Fibroblast of peridontal ligament (primary cell): ENCODE data around the gene MAP2K5.

Experiments
- DNase-seq: peaks from one replicate; pipeline ENCODE4 v3.0.0-alpha.2; 2010; ENCODE audit errors: extremely low read depth

MAP2K5 gene

DNA sequence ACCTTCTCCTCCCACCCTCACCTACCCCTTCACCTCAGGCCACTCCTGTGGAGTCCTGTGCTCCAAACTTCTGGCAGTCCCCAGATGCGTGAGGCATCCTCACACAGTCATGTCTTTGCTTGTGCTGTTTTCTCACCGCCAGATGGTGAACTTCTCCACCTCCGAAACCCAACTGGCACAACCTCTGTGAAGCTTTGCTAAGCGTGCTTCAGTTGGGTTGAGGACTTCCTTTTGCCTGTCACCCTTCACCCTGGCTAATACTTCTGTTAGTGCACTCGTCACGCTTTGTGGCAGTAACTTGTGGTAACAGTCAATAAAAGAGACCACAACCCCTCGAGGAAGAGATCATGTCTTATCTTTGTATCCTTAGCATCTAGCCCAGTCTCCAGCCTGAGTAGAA, 240.8 kb downstream of the MAP2K5 start:
- no peak for DNase-seq

DNA sequence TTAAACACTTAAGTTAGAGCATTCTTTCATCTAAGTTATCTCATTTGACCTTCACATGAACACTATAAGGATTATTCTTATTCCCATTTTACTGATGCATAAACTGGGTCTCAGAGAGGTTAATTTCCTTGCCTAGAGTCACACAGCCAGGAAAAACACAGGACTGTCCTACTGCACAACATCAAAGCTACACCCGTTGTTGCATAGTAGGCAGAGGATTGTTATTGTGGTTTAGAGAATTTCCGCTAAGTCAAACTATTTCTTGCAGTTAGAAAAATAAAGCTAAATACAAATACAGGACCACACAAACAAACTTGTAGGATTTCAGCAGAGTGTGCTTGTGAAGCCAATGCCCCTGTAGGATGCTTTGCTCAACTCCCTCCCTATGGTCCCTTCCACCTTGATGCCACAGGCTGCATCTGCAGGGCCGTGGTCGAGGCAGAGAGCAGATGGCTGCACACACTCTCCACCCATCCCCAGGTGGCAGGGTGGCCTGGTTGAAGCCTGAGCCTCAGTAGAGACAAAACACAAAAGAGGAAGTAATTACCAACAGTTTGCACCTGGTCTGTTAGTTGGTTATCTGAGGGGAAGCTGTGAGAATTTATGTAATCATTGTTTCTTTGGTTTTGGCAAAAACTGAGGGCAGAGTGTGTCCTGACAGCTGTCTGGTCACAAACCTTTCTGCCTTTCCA, 241.7 kb downstream of the MAP2K5 start:
- DNase-seq, result no peak

DNA sequence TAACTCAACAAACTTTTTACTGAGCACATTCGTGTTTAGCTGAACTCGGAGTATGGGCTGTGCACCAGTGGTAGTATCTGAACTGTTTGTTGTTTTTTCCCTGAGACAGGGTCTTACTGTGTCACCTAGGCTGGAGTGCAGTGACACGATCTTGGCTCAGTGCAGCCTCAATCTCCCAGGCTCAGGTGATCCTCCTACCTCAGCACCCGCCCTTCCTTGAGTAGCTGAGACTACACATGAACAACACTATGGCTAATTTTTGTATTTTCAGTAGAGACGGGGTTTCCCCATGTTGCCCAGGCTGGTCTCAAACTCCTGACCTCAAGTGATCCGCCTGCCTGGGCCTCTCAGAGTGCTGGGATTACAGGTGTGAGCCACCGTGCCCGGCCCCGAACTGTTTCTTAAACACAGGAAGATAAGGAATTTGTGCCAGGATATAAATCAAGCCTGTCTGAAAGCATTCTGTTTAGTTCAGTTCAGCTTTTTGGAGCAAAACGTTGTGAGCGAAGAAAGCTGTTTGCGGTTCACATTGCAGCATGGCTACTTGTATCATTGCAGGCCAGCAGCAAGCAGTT, 242.4 kb downstream of the MAP2K5 start:
- DNase-seq, result no peak

DNA sequence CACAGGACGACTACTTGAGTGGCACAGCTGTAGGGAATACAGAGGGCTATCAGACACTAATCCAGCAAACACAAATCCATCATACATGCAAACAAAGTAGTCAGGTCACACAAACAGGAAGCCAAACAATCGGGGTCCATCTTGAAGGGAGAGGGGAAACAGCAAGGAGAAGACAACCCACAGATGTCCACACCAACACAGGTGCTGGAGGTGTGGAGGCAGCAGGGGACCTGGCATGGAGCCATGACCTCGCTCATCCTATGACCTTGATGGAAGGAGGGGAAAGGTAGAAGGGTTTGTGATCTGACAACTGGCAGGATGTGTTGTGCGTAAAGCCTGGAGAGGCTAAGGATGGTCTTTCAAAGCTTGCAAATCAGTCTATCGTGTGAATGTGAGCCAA, 242.9 kb downstream of the MAP2K5 start:
- no peak for DNase-seq

DNA sequence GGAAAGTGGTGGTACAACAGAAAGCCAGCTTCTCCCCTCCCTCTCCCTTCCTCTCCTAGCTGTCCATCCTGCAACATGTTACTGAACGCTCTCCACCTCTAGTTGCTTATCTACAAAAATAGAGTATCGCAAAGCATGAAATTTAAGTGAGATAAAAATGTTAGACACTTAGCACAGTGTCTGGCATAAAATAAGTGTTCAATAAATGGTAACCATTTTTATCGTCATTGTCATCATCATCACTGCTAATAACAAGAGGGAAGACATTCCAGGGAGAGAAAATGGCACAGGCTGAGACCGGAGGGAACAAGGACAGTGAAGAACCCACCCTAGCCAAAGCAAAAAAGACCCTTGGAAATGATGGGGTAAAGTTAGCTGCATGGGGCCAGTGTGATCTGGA, 244.1 kb downstream of the MAP2K5 start:
- no peak for DNase-seq

DNA sequence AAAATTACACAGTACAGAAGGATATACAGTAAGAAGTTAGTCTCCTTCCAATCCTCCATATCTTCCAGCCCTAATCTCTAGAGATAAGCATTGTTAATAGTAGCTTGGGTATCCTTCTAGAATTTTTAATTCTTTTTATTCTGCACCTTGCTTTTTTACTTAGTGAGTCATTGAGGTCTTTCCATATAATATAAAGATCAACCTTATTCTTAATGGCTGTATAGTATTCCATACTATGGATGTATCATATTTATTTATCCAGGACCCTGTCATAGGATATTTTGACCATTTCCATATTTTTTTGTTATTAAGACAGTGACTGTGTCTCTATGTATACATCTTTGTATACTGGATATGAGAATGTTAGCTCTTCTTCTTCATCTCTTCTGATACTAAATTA, 246.5 kb downstream of the MAP2K5 start:
- DNase-seq, result no peak

DNA sequence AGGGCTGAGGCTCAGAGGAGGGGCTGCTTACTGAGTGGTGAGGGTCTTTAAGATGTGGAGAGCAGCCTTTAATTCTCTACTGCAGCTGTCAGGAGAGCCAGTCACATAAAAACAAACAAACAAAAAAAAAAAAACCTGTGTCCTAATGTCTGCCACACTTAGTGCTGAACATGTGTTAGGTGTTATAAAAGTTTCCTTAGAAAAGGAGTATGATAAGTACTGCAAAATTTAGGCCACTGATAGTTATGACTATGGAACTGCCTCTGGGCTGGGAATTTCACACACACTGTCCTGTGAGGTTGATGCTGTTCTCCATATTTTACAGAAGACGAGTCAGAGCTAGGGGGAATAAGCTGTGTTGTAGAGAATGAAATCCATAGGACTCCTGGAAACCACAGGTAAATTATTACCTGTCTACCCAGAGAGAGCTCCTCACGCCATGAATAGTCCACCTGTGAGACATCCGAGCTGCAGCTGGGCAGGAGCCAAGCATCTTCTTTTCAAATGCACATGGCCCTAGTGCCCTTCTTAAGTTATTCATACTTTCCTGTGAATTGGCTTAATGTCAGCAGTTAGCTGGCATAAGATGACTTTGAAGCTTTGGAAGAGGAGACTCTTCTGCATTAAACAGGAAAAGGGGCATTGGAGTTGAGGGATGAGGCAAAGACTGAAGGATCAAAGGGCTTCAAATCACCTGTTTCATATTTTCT, 248.3 kb downstream of the MAP2K5 start:
- DNase-seq, result no peak

DNA sequence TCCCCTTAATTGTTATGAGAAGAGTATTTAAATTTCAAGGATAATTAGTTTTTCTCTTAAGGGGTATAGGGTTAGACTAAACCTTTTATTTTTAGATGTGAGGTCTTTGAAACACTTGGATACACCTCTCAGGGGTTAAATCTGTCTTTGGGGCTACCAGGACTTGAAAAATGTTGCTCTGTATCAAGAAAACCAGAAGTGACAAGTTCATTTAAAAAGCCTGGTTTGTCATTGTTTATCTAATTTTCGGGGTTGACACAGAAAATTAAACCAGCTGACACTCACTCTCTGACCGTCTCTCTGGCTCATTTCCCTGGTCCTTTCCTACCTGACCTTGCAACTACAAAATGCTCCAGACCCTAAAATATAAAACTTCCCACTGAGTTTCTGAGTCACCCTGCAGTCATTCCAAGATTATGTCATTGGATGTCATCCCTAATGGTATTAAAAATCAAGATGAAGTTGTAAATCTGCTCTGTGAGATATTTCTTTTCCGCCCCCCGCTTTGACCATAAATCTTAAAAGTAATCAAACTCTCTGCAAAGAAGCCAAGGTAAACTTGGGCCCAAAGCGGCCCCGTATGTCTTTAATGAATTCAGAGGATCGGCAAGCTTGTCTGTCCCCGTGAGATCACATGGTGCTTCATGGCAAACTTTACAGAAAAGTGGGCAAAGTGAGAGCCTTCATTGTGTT, 249.9 kb downstream of the MAP2K5 start:
- DNase-seq, result no peak

DNA sequence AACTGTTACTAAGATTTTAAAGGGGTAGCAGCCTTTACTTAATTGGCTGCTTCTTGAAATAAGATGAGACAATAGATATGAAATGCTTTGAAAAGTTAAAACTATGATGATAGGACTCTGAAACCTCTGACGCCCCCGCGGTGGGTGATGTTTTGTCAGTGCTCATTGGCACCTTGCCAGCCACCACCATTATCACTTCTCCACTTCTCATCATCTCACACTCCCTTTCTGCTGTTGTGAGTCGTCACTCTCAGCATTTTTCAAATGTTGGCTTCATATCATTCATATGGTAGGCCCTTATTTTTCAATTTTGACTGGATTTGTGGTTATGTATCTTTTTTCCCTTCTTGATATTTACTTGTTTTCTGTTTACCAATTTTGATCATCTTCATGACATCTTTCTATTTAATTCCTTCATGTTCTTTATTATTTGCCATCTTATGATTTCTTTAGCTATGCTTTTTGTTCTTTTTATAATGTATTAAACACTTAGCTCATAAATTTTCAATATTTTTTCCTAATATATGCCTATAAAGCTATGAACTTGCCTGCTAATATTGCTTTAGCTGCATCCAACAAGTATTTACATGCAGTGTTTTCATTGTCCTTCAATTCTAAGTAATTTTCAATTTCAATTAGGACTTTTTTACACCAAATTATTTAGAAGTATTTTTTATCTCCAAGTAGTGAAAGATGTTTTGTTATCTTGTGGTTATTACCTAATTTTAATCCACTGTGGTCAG, 252.5 kb downstream of the MAP2K5 start:
- DNase-seq, result no peak

DNA sequence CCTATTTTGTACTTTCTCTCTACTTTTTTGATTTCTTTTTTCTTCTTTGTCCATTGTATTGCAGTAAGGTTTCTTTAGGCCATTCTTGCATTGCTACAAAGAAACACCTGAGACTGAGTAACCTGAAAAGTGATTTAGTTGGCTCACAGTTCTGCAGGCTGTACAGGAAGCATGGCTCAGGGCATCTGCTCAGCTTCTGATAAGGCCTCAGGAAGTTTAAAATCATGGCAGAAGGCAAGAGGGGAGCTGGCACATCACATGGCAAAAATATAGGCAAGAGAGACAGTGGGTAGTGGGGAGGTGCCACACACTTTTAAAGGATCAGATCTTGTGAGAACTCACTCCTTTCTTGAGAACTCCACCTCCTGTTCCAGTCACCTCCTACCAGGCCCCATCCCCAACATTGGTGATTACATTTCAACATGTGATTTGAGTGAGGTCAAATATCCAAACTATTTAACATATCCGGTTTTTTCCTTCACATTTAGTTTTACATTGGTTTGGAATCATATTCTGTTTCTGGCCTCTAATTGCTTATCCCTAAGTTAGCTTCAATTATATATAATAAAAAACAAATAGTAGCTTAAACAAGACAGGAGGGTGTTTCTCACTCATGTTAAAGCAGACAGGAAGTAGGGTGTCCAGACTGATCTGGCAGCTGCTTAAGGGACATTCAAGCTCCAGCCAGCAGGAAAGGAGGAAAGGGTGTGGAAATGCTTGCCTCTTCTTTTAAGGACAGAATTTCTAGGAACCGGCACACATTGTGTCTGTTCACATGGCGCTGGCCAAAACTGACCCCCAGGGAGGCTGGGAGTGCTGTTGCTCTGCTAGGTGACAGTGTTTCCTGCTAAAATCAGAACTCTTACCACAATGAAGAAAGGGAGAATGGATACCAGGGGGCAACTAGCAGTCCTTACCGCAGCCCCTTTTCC, 254.0 kb downstream of the MAP2K5 start:
- DNase-seq, result no peak

DNA sequence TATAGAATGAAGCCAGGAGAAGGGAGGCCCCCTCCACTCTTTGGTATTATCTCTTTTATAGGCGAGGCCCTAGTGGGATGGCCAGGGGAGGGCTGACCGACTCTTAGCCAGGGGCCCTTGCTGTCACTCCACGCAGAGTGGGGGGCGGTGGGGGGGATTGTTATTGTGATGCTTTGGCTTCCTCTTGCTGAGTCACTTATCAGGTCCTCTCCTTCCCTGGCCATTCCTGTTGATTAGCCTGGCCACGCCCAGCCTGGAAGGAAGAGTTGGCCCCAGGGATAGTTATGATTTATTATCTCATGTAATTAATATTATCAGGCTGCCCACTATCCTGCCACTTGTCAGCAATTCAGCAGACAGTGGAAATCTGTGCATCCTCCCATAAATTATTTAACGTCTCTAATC, 257.3 kb downstream of the MAP2K5 start:
- DNase-seq, result no peak

DNA sequence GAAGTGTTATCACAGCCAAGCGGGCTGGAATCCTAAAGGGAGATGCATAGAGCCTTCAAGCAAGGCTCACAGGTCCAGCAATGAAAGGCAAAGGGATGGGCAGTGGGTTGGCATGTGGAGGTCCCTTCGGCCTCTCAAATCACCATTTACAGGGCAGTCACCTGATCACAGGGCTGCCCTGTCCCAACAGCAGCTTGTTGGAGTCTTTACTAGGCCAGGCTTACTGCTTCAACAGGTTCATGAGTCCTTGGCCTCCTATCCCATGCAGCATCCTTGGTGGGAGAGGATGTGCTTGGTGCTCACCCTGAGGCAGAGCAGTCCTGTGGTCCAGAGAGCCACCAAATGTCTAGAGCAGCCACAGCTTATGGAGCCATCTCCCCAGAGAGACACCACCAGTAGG, 258.6 kb downstream of the MAP2K5 start:
- DNase-seq, result no peak

DNA sequence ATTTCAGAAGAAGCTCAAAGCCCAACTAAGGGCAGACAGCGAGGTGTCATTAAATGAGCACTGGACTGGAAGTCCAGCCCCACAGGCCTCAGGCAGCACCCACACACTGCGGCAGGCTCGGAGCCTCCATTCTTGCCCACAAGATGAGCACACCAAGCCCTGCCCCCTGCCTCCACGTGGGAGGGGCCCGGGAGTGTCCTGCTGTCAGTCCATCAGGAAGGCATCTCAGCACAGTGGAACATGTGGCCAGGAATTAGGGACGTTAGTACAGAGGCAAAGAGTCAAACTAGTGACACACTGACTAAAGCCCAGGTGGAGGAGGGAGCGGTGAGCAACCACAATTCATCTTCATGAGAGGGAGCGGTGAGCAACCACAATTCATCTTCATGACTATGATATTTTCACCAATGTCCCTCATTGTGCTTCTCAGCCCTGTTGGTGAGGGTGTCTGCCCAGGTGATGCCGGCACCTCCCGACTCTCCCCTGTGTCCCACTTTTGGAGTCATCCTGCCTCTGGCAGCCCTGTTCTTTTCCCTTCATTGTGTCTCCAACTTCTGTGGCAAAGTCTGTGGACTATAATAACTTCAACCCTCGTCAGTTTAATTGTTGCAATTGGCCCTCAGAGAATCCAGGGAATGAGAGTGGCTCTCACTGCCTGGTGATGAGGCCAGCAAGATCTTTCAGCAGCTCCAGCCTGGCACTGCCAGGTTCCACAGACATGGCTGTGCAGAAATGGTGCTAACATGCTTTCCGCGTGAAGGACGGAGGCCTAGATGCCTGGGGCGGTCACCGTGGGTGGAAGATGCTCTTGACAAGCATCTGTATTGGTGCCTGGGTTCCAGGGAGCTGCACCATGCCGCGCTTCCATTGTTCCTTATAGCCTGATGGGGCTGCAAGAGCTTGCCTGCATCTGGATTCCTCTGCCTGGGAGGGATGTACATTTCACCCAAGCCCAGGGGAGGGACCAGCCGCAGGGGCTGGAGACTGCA, 259.7 kb downstream of the MAP2K5 start:
- no peak for DNase-seq

DNA sequence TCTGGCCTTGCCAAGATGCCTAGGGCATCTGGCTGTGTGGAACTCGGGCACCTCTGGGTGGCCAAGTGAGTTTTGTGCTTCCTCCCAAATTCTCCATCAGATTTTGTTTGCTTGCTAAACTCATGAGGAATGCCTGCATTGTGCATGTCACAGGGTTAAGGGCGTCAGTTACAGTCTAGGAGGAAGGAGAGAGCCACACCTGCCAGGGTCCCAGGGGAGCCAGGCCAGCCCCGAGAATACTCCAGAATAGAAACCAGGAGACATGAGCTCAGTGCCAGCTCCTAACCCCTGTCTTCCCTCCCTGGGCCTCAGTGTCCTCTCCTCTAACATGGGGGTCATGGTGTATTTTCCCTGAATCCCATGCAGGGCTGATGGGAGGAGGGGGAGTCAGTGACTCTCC, 260.8 kb downstream of the MAP2K5 start:
- DNase-seq, result no peak

DNA sequence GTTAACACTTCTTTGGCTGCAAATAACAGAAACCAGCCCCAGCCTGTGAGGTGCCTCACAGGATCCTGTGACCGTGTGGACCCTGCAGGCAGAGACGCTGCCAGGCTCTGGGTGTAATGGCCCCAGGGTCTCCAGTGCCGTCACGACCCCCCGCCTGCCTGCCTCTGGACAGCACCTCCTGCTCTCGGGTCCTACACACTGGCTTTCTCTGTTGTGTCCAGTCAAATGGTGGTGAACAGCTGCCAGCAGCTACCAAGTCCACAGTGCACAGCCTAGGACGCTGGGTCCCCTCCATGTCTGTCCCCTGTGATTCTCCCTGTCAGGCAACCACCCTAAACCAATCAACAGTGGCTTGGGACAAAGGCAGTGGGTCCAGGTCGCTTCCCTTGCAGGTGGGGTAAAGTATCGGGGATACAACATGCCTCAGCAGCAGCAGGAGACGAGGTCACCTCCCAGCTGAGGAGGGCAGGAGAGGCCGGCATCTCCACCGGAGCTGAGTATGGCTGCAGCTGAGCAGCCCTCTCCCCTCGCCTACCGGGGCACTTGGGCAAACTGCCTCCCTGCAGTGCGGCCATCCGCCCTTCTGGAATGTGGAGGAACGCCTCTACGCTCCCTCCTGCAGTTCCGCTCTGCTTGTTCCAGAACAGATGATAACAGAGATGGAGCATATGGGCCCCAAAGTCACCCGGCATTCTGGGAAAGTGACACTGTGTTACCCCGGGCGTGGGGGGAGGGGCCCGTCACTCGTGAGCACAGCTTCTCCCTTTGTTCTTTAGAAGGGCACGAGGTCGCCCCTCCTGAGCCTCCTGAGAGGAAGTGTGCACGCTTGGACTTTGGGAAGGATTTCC, 261.7 kb downstream of the MAP2K5 start:
- DNase-seq, result no peak

DNA sequence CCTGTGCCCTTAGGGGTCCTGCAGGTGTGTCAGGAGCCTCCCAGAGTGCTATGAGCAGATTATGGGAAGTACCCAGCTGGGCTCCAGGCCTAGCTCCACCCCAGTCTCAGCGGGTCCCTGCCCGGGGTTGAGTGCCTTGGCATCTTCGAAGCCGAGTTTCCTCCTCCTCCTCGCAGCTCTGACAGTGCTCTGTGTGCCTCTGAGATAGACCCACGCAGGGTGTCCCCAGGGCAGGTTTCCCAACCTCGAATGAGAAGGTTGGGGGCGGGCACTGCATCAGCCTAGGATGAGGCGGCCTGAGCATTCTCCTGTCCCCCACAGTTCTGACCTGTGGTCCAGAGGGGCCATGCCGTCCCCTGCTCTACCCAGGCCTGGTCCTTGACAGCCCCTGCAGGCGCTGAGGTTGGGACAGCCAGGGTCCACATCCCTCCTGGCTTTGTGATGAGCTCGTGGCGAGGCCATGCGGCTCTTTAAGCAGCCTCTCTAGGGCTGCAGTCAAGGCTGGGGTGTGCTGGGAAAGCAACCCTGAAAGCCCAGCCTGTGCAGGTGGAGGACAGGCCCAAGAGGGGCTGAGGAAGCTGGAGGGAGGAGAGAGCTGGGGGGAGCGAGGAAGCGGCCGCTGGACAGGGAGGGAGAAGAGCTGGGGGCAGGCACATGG, 262.6 kb downstream of the MAP2K5 start:
- no peak for DNase-seq

DNA sequence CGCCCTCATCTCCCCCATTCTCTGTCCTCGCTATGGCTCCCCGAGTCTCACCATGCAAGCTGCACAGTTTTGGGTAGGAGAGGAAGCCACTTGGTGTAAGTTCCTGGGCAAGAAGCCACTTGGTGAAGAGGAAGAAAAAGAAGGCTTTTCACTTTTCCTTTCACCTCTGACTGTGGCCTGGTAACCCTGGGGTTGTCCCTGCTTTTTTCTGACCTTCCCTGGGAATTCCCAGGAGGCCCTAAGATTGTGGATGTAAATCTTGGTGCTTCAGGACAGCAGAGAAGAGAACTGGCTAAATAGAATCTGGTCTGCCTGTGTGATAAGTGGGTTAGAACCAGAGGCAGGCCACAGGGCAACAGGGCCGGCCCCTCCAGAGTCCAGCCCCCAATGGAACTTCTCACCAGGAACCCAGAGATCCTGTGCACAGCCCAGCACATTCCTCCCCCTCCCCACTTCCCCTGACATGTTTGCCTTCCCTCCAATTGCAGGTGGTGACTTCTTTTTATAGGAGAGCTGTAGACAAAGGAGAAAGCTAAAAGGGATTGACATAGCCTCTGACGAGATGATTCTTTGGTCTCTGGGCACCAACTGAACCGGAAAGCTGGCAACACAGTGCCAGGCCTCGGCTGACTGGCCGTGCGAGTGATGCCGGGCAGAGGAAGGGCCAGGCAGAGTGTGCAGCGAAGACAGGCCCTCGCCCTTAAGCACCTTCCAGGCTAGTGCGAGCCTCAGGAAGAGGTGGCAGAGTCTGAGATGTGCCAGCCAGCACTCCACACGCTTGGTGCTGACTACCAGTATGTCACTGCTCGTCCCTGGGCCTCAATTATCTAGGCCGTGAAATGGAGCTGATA, 263.4 kb downstream of the MAP2K5 start:
- DNase-seq, result no peak
